ENCODE results near the gene RPSA. TPM values are rescaled to one million over a fixed set of nuclear protein-coding genes. Genes with fewer than 3 reads are reported as not detected.
"Not testable (repeated sequence)": the region's sequence is repeated elsewhere in the genome, so short reads cannot be mapped to it uniquely, and the experiment has no call there.

RPSA gene
- total RNA-seq, 1 experiment from 2014 or later: 1,562 TPM

GRCh38 chr3:39415983-39416382, 9.5 kb downstream of the RPSA start:
- H3K4me1 Mint-ChIP-seq (ENCODE audit: low read depth, unreplicated experiment): peaks cover 17% of the 10 kb centered on the region
- Histone ChIP-seq H3K36me3 (ENCODE audit: control insufficient read depth, insufficient read depth, low read length) (peaks cover 4% of the 10 kb centered on the region), H3K4me3 (ENCODE audit: low read depth, low read length) (no peak overlapping the region), H3K27me3 (replicated peaks; ENCODE audit: control insufficient read depth, insufficient read depth, low read length) (no peaks in the 10 kb centered on the region), H3K4me1 (peaks cover 6% of the 10 kb centered on the region; the same call in 1 of the 2 replicates), H3K9me3 (no peaks in the 10 kb centered on the region)
- no peak overlapping the region for H3K4me3 Mint-ChIP-seq (ENCODE audit: unreplicated experiment)
- peak overlapping the region; percentile 39 for H3K27ac Mint-ChIP-seq (ENCODE audit: unreplicated experiment)
- H3K27me3 Mint-ChIP-seq (ENCODE audit: insufficient read depth, unreplicated experiment): no peaks in the 10 kb centered on the region
- intact Hi-C loops (cut with micrococcal nuclease; ENCODE audit: unreplicated experiment): loop anchor here (1.0 to 2.0 kb wide), 2 partner anchors 33 to 82 kb away; no protein-coding TSS in a partner anchor
- POLR2A ChIA-PET: no interaction called here
- no peaks in the 10 kb centered on the region for H3K9me3 Mint-ChIP-seq (ENCODE audit: unreplicated experiment)
- no TSS peak for BruUV-seq (replicated peaks)
- DNase-seq: peak in 1 of 2 experiments; percentile 26
- TF ChIP-seq CTCF (IDR thresholded peaks at IDR 0.05; ENCODE audit: insufficient read depth in 1 of 2, low read depth in 1 of 2, low read length in 1 of 2, severe bottlenecking in 1 of 2, unreplicated experiment in 1 of 2): no peak
- H3K36me3 Mint-ChIP-seq (ENCODE audit: insufficient read depth, unreplicated experiment): peaks cover 55% of the 10 kb centered on the region
- CTCF ChIA-PET: interaction anchor here (0.6 kb wide), 1 partner anchor 38 kb away, joined by 3 read pairs; no protein-coding TSS in a partner anchor

- BruUV-seq (replicated peaks); H3K36me3 ChIP-seq (ENCODE audit: control insufficient read depth, insufficient read depth, low read length); H3K9me3 Mint-ChIP-seq (ENCODE audit: unreplicated experiment); H3K27me3 Mint-ChIP-seq (ENCODE audit: insufficient read depth, unreplicated experiment); H3K4me3 Mint-ChIP-seq (ENCODE audit: unreplicated experiment); H3K4me1 ChIP-seq; DNase-seq; CTCF ChIA-PET; H3K27ac Mint-ChIP-seq (ENCODE audit: unreplicated experiment); POLR2A ChIA-PET; H3K4me3 ChIP-seq (ENCODE audit: low read depth, low read length); H3K27me3 ChIP-seq (replicated peaks; ENCODE audit: control insufficient read depth, insufficient read depth, low read length); H3K9me3 ChIP-seq: not testable (repeated sequence)
- H3K4me1 Mint-ChIP-seq (ENCODE audit: low read depth, unreplicated experiment): peaks cover 17% of the 10 kb centered on the region
- intact Hi-C loops (cut with micrococcal nuclease; ENCODE audit: unreplicated experiment): loop anchor here (1.0 to 2.0 kb wide), 3 partner anchors 26 to 81 kb away; no protein-coding TSS in a partner anchor
- peaks cover 45% of the 10 kb centered on the region for H3K36me3 Mint-ChIP-seq (ENCODE audit: insufficient read depth, unreplicated experiment)
These were observed 10.5 kb downstream of the RPSA start for GRCh38 chr3:39416998-39417397.

- H3K4me3 Mint-ChIP-seq (ENCODE audit: unreplicated experiment); H3K27me3 Mint-ChIP-seq (ENCODE audit: insufficient read depth, unreplicated experiment); H3K36me3 ChIP-seq (ENCODE audit: control insufficient read depth, insufficient read depth, low read length); H3K27me3 ChIP-seq (replicated peaks; ENCODE audit: control insufficient read depth, insufficient read depth, low read length); H3K4me3 ChIP-seq (ENCODE audit: low read depth, low read length); H3K9me3 Mint-ChIP-seq (ENCODE audit: unreplicated experiment); H3K27ac Mint-ChIP-seq (ENCODE audit: unreplicated experiment); BruUV-seq (replicated peaks); H3K4me1 ChIP-seq; DNase-seq; H3K9me3 ChIP-seq; POLR2A ChIA-PET; intact Hi-C loops (cut with micrococcal nuclease; ENCODE audit: unreplicated experiment); CTCF ChIA-PET: not testable (repeated sequence)
- Mint-ChIP-seq H3K4me1 (ENCODE audit: low read depth, unreplicated experiment) (peaks cover 17% of the 10 kb centered on the region), H3K36me3 (ENCODE audit: insufficient read depth, unreplicated experiment) (peaks cover 28% of the 10 kb centered on the region)
These were observed 12.2 kb downstream of the RPSA start for GRCh38 chr3:39418556-39419225.

- H3K27me3 Mint-ChIP-seq (ENCODE audit: insufficient read depth, unreplicated experiment): no peaks in the 10 kb centered on the region
- POLR2A ChIA-PET: no interaction called here
- no TSS peak for BruUV-seq (replicated peaks)
- peaks cover 10% of the 10 kb centered on the region for H3K4me1 Mint-ChIP-seq (ENCODE audit: low read depth, unreplicated experiment)
- Histone ChIP-seq H3K4me3 (ENCODE audit: low read depth, low read length) (no peak overlapping the region), H3K27me3 (replicated peaks; ENCODE audit: control insufficient read depth, insufficient read depth, low read length) (no peaks in the 10 kb centered on the region), H3K36me3 (ENCODE audit: control insufficient read depth, insufficient read depth, low read length) (no peaks in the 10 kb centered on the region), H3K4me1 (peaks cover 6% of the 10 kb centered on the region; the same call in 1 of the 2 replicates), H3K9me3 (no peaks in the 10 kb centered on the region)
- no peaks in the 10 kb centered on the region for H3K9me3 Mint-ChIP-seq (ENCODE audit: unreplicated experiment)
- H3K4me3 Mint-ChIP-seq (ENCODE audit: unreplicated experiment): no peak overlapping the region
- no peak for DNase-seq
- H3K27ac Mint-ChIP-seq (ENCODE audit: unreplicated experiment): no peak overlapping the region
- TF ChIP-seq CTCF (IDR thresholded peaks at IDR 0.05; ENCODE audit: insufficient read depth in 1 of 2, low read depth in 1 of 2, low read length in 1 of 2, severe bottlenecking in 1 of 2, unreplicated experiment in 1 of 2): no peak
- peaks cover 17% of the 10 kb centered on the region for H3K36me3 Mint-ChIP-seq (ENCODE audit: insufficient read depth, unreplicated experiment)
- intact Hi-C loops (cut with micrococcal nuclease; ENCODE audit: unreplicated experiment): no loop called here
- CTCF ChIA-PET: no interaction called here
These were observed 13.3 kb downstream of the RPSA start for GRCh38 chr3:39419742-39420315.

Data from Caco-2 (cell line).